ENCODE measurements around the gene UQCRC1.

- TF ChIP-seq POLR2A (IDR thresholded peaks at IDR 0.05; ENCODE audit: low read depth, low read length) (no peak), TAF1 (IDR thresholded peaks at IDR 0.05; ENCODE audit: borderline replicate concordance, low read depth, low read length) (no peak)
Observed at GRCh38 chr3:48631516-48632448, 22.3 kb upstream of the UQCRC1 start.
